ENCODE results near the gene UBE2L5. TPM values are rescaled to one million over a fixed set of nuclear protein-coding genes. Genes with fewer than 3 reads are reported as not detected.
A peak's percentile ranks its signal among the peaks of the same experiment; 100 is the strongest.
"Not testable (repeated sequence)": the region's sequence is repeated elsewhere in the genome, so short reads cannot be mapped to it uniquely, and the experiment has no call there.

UBE2L5 gene
- total and polyA plus RNA-seq, 2 experiments from 2014 or later, result not detected

DNA sequence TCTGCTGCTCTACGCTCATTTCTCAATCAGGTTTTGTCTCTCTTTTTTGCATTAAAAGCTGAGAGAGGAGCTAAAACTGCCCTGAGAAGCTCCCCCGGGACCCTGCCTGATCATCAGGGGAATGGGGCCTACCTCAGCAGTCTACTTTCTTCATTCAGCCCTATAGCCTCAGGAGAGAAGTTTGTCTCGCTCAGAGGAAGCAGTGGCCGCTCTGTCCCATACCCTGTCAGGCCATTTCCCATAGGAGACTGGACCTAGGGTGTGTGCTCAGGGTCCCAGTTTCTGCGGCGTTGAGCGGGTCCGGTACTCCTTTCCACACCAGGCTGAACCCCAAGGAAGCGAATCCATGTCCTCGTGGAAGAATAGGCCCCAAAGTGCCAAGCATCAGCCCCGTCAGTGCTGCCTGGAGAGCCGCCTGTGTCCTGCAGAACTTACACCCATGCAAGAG, 21.7 kb downstream of the UBE2L5 start:
- DNase-seq, result no peak
- TF ChIP-seq EZH2phosphoT487 (IDR thresholded peaks at IDR 0.05; ENCODE audit: insufficient read depth, low read depth), result no peak
- no peak for TF ChIP-seq EZH2 (IDR thresholded peaks at IDR 0.05; ENCODE audit: insufficient read depth, poor library complexity, severe bottlenecking)
- H3K36me3 ChIP-seq (ENCODE audit: low read depth), result no peaks in the 10 kb centered on the region
- no peaks in the 10 kb centered on the region for H4K20me1 ChIP-seq (ENCODE audit: insufficient read depth)
- in situ Hi-C loops (cut with MboI), result no loop called here
- H3F3A ChIP-seq (ENCODE audit: insufficient read depth), result no peaks in the 10 kb centered on the region
- H3K9me2 ChIP-seq (ENCODE audit: insufficient read depth), result no peaks in the 10 kb centered on the region
- no peaks in the 10 kb centered on the region for H3K27me3 ChIP-seq (replicated peaks; ENCODE audit: insufficient read depth)
- H3K79me2 ChIP-seq (ENCODE audit: insufficient read depth), result no peaks in the 10 kb centered on the region
- no peaks in the 10 kb centered on the region for H3K9me3 ChIP-seq (ENCODE audit: low read depth)
- H3K4me1 ChIP-seq (ENCODE audit: insufficient read depth), result no peaks in the 10 kb centered on the region
- no peak overlapping the region for H3K4me2 ChIP-seq (ENCODE audit: unreplicated experiment)
- no peak overlapping the region for H2AFZ ChIP-seq
- H3K4me3 ChIP-seq, result no peak overlapping the region
- no peak overlapping the region for H3K27ac ChIP-seq
- WGBS, 2 experiments (ENCODE audit: low coverage in 1 of 2, low lambda C conversion rate in 2 of 2, missing lambda C conversion rate in 2 of 2), result 93 to 96% methylated on average over 12 of the region's 12 CpGs
- no peak overlapping the region for H3K9ac ChIP-seq

DNA sequence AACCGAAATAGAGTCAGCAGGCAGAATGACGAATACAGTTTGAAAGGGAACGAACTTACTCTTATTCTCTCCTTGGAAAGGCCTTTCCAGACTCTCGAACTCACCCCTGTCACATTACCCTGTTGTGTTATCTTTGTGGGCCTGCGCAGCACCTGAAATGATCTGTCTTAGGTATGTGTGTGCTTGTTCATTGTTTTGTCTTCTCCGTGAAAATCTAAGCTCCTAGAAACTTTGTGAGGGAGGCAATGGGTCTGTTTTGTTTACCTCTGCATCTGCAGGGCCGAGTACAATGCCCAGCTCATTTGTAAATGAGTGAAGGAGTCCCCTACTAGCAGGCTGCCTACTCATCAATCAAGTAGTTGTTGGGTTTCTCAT, 23.8 kb downstream of the UBE2L5 start:
- Histone ChIP-seq H3K9me3 (ENCODE audit: low read depth) (no peaks in the 10 kb centered on the region), H3K4me3 (no peak overlapping the region), H4K20me1 (ENCODE audit: insufficient read depth) (no peaks in the 10 kb centered on the region), H3K9me2 (ENCODE audit: insufficient read depth) (no peaks in the 10 kb centered on the region), H3K9ac (no peak overlapping the region), H3K27me3 (replicated peaks; ENCODE audit: insufficient read depth) (no peaks in the 10 kb centered on the region), H2AFZ (peak overlapping the region; percentile 56; the same call in 1 of the 2 replicates), H3K79me2 (ENCODE audit: insufficient read depth) (no peaks in the 10 kb centered on the region), H3F3A (ENCODE audit: insufficient read depth) (no peaks in the 10 kb centered on the region), H3K27ac (no peak overlapping the region), H3K36me3 (ENCODE audit: low read depth) (no peaks in the 10 kb centered on the region), H3K4me1 (ENCODE audit: insufficient read depth) (no peaks in the 10 kb centered on the region), H3K4me2 (ENCODE audit: unreplicated experiment) (no peak overlapping the region)
- WGBS, 2 experiments (ENCODE audit: low coverage in 1 of 2, low lambda C conversion rate in 2 of 2, missing lambda C conversion rate in 2 of 2), result 85 to 88% methylated on average over 7 of the region's 7 CpGs
- DNase-seq, result no peak
- TF ChIP-seq EZH2phosphoT487 (IDR thresholded peaks at IDR 0.05; ENCODE audit: insufficient read depth, low read depth), result no peak
- no peak for TF ChIP-seq EZH2 (IDR thresholded peaks at IDR 0.05; ENCODE audit: insufficient read depth, poor library complexity, severe bottlenecking)
- in situ Hi-C loops (cut with MboI), result no loop called here

DNA sequence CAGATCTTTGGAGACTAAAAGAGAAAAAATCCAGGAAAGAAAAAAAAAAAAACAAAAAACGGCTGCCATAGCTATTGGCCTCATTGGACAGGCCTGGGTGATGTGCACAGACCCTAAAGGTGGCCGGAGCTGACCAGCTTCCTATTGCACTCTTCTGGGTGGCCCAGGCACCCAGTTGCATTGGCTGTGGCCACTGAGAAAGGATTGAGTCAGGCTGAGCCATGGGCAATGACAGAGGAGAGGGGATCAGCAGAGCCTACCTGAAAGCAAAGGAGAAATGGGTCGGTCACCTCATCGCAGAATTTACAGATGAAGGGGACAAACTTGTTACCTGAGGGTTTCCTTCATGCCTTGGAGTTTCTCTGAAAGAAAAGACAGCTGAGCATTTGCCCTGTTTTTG, 26.1 kb downstream of the UBE2L5 start:
- Histone ChIP-seq H3K36me3 (ENCODE audit: low read depth) (no peaks in the 10 kb centered on the region), H2AFZ (no peak overlapping the region), H3K9me3 (ENCODE audit: low read depth) (no peaks in the 10 kb centered on the region), H3K4me3 (no peak overlapping the region), H3K27ac (no peak overlapping the region), H4K20me1 (ENCODE audit: insufficient read depth) (no peaks in the 10 kb centered on the region), H3K27me3 (replicated peaks; ENCODE audit: insufficient read depth) (no peaks in the 10 kb centered on the region), H3K4me2 (ENCODE audit: unreplicated experiment) (no peak overlapping the region), H3K79me2 (ENCODE audit: insufficient read depth) (no peaks in the 10 kb centered on the region), H3K4me1 (ENCODE audit: insufficient read depth) (no peaks in the 10 kb centered on the region), H3K9ac (no peak overlapping the region), H3F3A (ENCODE audit: insufficient read depth) (no peaks in the 10 kb centered on the region), H3K9me2 (ENCODE audit: insufficient read depth) (no peaks in the 10 kb centered on the region)
- DNase-seq, result no peak
- in situ Hi-C loops (cut with MboI), result no loop called here
- 89 to 94% methylated on average over 4 of the region's 4 CpGs for WGBS, 2 experiments (ENCODE audit: low coverage in 1 of 2, low lambda C conversion rate in 2 of 2, missing lambda C conversion rate in 2 of 2)
- TF ChIP-seq EZH2 (IDR thresholded peaks at IDR 0.05; ENCODE audit: insufficient read depth, poor library complexity, severe bottlenecking) (no peak), EZH2phosphoT487 (IDR thresholded peaks at IDR 0.05; ENCODE audit: insufficient read depth, low read depth) (no peak)

DNA sequence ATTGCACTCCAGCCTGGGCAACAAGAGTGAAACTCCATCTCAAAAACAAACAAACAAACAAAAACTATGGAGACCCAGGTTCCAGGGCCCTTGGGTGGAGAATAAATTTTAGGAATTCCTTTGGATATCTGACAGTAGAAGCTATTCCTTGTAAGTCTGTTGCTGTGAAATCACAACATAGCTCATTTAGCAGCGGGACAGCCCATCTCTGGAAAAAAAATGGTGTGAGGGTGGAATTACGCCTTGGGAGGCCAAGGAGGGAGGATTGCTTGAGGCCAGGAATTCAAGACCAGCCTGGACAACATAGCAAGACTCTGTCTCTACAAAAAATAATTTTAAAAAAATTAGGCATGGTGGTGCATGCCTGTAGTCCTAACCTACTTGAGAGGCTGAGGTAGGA, 27.8 kb downstream of the UBE2L5 start:
- H4K20me1 ChIP-seq (ENCODE audit: insufficient read depth), result no peaks in the 10 kb centered on the region
- H3K27ac ChIP-seq, result no peak overlapping the region
- no peaks in the 10 kb centered on the region for H3K9me3 ChIP-seq (ENCODE audit: low read depth)
- WGBS, 2 experiments (ENCODE audit: low coverage in 1 of 2, low lambda C conversion rate in 2 of 2, missing lambda C conversion rate in 2 of 2), result 94 to 100% methylated on average over 2 of the region's 2 CpGs
- H3K27me3 ChIP-seq (replicated peaks; ENCODE audit: insufficient read depth), result no peaks in the 10 kb centered on the region
- no peak overlapping the region for H2AFZ ChIP-seq
- no peaks in the 10 kb centered on the region for H3K36me3 ChIP-seq (ENCODE audit: low read depth)
- no peak for DNase-seq
- in situ Hi-C loops (cut with MboI), result no loop called here
- TF ChIP-seq EZH2 (IDR thresholded peaks at IDR 0.05; ENCODE audit: insufficient read depth, poor library complexity, severe bottlenecking), result no peak
- no peak for TF ChIP-seq EZH2phosphoT487 (IDR thresholded peaks at IDR 0.05; ENCODE audit: insufficient read depth, low read depth)
- no peaks in the 10 kb centered on the region for H3K79me2 ChIP-seq (ENCODE audit: insufficient read depth)
- no peaks in the 10 kb centered on the region for H3K9me2 ChIP-seq (ENCODE audit: insufficient read depth)
- H3K4me3 ChIP-seq, result no peak overlapping the region
- no peak overlapping the region for H3K9ac ChIP-seq
- H3K4me2 ChIP-seq (ENCODE audit: unreplicated experiment), result no peak overlapping the region
- H3F3A ChIP-seq (ENCODE audit: insufficient read depth), result no peaks in the 10 kb centered on the region
- H3K4me1 ChIP-seq (ENCODE audit: insufficient read depth), result no peaks in the 10 kb centered on the region

DNA sequence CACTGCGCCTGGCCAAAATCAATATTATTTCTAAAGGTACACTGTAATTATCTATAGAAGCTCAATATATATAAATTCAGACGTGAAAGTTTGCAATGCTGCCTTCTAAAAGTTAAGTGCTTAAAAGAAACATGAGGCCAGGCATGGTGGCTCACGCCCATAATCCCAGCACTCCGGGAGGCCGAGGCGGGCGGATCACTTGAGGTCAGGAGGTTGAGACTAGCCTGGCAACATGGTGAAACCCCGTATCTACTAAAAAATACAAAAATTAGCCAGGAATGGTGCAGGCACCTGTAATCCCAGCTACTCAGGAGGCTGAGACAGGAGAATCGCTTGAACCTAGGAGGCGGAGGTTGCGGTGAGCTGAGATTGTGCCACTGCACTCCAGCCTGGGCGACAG, 29.2 kb downstream of the UBE2L5 start:
- H3K4me1 ChIP-seq (ENCODE audit: insufficient read depth); H3K9ac ChIP-seq; H3K4me3 ChIP-seq; DNase-seq; H3K27me3 ChIP-seq (replicated peaks; ENCODE audit: insufficient read depth); H3K4me2 ChIP-seq (ENCODE audit: unreplicated experiment); H3K9me2 ChIP-seq (ENCODE audit: insufficient read depth); H3K9me3 ChIP-seq (ENCODE audit: low read depth); H2AFZ ChIP-seq; H3K27ac ChIP-seq; H3K79me2 ChIP-seq (ENCODE audit: insufficient read depth); H3F3A ChIP-seq (ENCODE audit: insufficient read depth); H3K36me3 ChIP-seq (ENCODE audit: low read depth); H4K20me1 ChIP-seq (ENCODE audit: insufficient read depth); in situ Hi-C loops (cut with MboI): not testable (repeated sequence)
- WGBS, 2 experiments (ENCODE audit: low coverage in 1 of 2, low lambda C conversion rate in 2 of 2, missing lambda C conversion rate in 2 of 2), result 90 to 94% methylated on average over 12 of the region's 12 CpGs
